AG08395 (cell line): ENCODE measurements around the gene CNPY1.

Experiments
- DNase-seq: peaks from one replicate; pipeline ENCODE4 v3.0.0; 2012; ENCODE audit warnings: mixed read lengths, low spot score

The CNPY1 gene

DNA sequence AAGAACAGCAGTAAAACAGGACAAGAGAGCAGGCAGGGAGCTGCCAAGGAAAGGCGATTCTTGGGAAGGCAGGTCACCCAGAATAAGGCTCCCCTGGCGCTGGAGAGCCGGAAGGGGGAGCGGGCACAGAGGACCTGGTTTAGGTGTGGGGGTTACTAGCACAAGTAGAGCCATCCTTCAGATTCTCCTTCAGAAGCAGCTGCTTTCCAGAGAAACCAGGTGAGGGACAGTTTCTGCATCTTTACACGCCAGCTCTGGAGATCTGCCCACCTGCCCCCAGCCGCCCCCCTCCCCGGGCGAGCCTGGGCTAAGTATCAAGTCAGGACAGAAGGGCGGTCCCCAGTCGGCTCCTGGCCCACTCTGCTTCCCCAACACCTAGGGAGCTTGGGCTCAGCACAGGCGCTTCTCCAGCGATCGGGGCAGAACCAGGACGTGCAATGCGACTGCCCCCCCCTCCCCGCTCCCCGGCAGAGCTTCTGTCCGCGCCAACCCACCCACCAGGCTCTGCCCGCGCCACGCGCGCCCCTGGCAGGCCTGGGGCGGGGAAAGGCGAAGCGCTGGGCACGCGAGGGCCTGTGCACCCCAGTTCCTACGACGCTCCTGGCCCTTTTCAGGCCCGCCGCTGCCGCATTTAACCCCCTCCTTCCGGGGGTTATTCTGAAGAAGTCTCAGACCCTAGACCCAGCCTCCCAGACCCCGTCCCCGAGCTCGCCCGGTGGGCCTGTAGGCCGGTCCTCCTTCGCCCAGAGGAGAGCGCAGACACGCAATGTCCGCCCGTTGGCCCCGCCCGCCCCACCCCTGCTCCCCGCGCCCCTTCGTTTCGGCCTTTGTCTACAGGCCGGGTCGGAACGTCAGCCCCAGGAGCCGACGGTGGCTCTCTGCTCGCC lies 92.8 kb downstream of the CNPY1 start:
- no peak for DNase-seq

- DNase-seq = no peak
Observed at GRCh38 chr7:155452505-155453295, 93.7 kb downstream of the CNPY1 start.

GRCh38 chr7:155451840-155452239 lies 94.5 kb downstream of the CNPY1 start:
- DNase-seq = no peak
